HepG2 (cell line): ENCODE results near the gene GYPC.

Source experiments
- TCF7L2 ChIP-seq: IDR thresholded peaks from 2 replicates; pipeline ENCODE4 v1.6.1; 2011; ENCODE audit warnings: mild to moderate bottlenecking, low read depth, low read length, moderate library complexity
- TFAP4 ChIP-seq: sonication (generic); IDR thresholded peaks from 2 replicates; pipeline ENCODE4 v1.6.1; 2016; ENCODE audit warnings: low read depth, borderline replicate concordance
- YY1 ChIP-seq: IDR thresholded peaks from 2 replicates; pipeline ENCODE4 v1.6.1; 2011; ENCODE audit warnings: low read length, low read depth, moderate library complexity, mild to moderate bottlenecking; ENCODE audit not compliant: insufficient read depth, insufficient replicate concordance
- ZZZ3 ChIP-seq: sonication (generic); formaldehyde crosslinking; IDR thresholded peaks from 2 replicates; pipeline ENCODE4 v1.4.0; 2020; ENCODE audit warnings: missing genetic modification reagents, mild to moderate bottlenecking, borderline replicate concordance

- TF ChIP-seq TFAP4 (no peak), ZZZ3 (CRISPR knock-in tag) (no peak), YY1 (no peak), TCF7L2 (no peak)
These were observed 13.8 kb downstream of the GYPC start for GRCh38 chr2:126669772-126670171.
